DMS53 (cell line): ENCODE data around the gene OLA1.

ENCODE experiments used
- DNase-seq: peaks from one replicate; lab custom pipeline; 2025; lab: John Stamatoyannopoulos, UW

OLA1 gene

DNA sequence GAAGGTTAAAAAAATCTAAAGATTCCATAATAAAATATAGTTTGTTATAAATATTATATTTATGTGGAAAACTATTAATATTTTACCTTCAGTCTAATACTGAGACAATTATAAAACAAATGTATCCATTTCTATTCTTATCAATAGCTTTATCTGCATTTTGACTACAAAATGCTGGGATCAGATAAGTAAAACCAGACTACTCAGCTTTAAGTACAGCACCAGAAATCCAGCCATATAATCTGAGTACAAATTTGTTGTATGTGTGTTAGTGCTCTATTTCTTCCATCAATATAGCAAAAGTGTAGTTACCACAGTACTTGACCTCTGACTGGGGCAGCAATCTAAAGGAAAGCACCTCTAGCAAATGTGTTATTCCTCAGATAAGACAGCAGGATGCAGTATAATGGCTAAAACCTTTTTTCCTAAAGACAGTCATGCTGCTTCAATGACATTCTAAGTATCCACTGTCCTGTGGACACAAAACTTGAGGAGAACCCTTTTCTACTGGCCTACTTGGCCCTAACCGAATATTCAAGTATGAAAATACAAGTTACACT is 68.1 kb downstream of the OLA1 start:
- peak; percentile 45 for DNase-seq

DNA sequence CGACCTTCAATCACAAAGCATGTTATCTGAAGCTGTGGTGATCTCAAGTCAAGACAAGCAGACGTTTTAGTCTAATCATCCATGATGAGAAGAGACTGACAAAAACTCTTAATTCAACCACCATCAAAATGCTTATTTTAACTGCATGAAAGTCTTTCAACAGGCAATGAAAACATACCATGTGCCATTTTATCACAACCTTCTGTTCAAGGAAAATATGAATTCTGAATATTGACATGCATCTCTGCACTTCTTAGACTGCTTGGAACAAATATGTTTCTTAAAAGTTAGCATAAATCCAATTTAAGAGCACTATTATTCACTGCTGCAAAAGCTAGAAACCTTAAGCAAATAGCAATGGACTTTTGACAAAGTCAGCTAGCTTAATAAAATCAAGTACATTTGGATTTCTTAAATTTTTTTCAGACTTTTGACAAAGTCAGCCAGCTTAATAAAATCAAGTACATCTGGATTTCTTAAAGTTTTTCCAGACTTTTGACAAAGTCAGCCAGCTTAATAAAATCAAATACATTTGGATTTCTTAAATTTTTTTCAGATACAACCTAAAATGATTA is 70.9 kb downstream of the OLA1 start:
- DNase-seq = no peak

DNA sequence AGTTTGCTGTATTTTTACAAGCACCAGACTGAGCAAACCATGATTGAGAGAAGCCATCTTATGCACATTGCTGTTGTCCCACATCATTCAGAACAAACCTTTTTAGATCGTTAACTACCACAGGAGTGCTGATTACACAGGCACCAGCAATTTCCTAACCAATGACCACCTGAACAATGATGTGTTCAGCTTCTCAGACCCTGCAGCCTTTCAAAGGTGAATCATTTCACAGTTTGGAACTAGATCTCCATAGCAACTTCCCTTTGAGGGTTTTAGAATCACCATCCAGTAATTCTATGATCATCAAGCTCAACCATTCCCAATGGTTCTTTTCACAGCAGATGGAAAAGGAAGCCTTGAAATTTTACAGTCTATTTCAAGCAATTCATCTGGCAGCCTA is 71.4 kb downstream of the OLA1 start:
- peak; percentile 23 for DNase-seq

GRCh38 chr2:174174741-174175140 is 73.6 kb downstream of the OLA1 start:
- DNase-seq = peak; percentile 46

GRCh38 chr2:174172802-174173355 is 75.5 kb downstream of the OLA1 start:
- DNase-seq = no peak

DNA sequence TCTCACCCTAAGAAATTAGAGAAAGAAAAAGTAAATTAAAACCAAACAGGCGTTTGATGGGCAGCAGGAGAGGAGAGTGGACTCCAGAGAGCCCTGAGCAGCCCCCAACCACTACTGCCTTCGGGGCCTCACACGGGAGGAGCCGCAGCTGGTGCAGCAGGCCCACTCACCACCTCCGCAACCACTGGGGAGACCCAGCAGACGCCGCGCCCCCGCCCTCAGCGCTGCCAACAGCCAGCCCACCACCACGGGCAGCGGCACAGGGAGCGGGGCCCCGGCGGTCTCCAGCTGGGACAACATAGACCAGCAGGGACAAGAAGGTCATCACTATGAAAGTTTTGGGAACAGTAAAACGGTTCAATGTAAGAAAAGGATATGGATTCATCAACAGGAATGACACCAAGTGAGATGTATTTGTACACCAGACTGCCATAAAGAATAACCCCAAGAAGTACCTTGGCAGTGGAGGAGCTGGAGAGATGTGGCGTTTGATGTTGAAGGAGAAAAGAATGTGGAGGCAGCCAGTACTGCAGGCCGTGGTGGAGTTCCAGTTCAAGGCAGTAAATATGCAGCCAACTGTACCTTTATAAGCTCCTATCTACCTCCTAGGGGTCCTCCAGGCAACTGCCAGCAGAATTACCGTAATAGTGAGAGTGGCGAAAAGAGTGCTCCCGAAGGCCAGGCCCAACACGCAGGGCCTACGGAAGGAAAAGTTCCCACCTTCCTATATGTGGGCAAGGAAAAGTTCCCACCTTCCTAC is 76.5 kb downstream of the OLA1 start:
- no peak for DNase-seq

- DNase-seq = peak; percentile 12
These were observed 79.0 kb downstream of the OLA1 start for GRCh38 chr2:174169372-174169771.

GRCh38 chr2:174166261-174166660 is 82.1 kb downstream of the OLA1 start:
- peak; percentile 11 for DNase-seq

- no peak for DNase-seq
These were observed 86.8 kb downstream of the OLA1 start for GRCh38 chr2:174161490-174161889.

- peak; percentile 83 for DNase-seq
These were observed 90.3 kb downstream of the OLA1 start for GRCh38 chr2:174158003-174158402.

DNA sequence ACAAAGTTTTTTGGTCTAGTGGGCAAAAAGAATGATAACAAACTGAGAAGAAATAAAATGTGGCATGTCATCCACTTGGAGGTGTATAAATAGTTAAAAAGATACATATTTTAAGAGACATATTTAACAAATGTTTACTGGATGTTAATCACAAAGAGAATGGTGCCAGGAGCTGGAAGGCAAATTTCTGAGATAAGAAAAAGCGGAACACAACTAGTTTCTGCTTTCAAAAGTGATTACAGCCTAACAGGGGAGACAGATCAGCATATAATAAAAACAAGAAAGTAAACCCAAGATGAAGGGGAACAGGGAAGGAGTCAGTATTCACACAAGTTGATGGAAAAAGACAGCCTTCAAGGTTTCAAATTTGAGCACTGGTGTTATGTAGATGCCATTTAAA is 91.3 kb downstream of the OLA1 start:
- no peak for DNase-seq

- DNase-seq = no peak
These were observed 94.3 kb downstream of the OLA1 start for GRCh38 chr2:174153757-174154680.

DNA sequence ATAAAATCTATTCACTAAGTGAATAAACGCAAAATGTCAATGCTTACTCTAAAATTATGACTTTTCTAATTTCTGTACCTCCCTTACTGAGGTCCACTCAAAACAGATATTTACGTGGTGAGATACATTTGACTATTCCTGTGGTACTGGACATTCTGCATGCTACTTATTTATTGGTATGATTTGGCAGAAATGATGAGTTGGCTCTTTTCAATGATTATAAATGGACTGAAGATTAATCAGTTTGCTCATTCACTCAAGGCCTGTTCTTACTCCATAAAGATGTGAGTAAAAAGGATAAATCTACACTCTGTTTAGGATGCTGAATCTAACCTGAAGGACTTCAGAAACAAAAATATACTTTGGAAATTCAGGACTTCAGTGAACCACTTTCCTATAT is 98.8 kb downstream of the OLA1 start:
- DNase-seq = no peak

GRCh38 chr2:174148833-174149232 is 99.5 kb downstream of the OLA1 start:
- no peak for DNase-seq

- DNase-seq = peak; percentile 41
These were observed 102.5 kb downstream of the OLA1 start for GRCh38 chr2:174145827-174146226.

DNA sequence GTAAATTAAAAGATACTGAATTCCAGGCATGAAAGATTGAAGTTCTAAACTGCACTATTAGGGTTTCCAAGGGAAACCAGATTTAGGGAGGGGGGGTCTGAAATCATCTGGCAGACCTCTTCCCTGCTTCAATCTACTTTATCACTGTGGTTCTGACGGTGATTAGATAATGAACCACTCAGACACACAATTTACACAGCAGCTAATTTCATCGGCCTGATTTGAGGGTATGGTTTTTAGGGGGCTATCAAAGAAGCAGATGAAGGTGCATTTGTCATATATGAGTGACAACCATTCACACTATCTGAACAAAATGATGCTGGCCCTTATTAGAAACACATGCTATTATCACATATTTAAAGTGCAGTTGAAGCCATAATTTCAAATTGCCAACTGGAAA is 106.0 kb downstream of the OLA1 start:
- DNase-seq = no peak

- DNase-seq = peak; percentile 45
These were observed 110.2 kb downstream of the OLA1 start for GRCh38 chr2:174138161-174138560.

DNA sequence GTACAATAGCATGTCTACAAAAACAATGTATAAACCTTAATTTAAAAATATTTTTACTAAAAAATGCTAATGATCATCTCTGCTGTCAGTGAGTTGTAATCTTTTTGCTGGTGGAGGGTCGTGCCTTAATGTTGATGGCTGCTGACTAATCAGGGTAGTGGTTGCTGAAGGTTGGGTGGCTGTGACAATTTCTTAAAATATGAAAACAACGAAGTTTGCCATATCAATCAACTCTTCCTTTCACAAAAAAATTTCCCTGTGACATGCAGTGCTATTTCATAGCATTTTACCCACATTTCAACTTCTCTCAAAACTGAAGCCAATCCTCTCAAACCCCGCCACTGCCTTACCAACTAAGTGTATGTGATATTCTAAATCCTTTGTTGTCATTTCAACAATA is 112.4 kb downstream of the OLA1 start:
- DNase-seq = no peak

- no peak for DNase-seq
These were observed 123.2 kb downstream of the OLA1 start for GRCh38 chr2:174125090-174125489.

DNA sequence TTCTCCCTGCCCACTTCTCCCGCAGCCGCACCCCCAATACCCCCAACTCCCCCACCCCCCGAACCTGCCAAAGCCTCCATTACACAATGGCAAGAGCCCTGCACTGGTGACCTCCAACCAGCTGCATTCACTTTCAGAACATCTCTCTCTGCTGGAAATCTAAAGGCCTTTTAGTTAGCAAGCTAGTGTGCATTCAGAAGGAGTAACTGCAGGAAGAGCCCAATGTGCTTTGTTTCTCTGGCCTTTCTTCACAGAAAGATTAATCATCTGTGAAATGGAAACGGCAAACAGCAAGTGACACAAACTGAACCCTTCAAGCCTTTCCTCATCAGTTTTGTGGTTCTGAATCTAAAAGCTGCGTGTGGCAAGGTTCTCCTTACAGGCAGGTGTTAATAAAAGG is 124.2 kb downstream of the OLA1 start:
- DNase-seq = no peak

DNA sequence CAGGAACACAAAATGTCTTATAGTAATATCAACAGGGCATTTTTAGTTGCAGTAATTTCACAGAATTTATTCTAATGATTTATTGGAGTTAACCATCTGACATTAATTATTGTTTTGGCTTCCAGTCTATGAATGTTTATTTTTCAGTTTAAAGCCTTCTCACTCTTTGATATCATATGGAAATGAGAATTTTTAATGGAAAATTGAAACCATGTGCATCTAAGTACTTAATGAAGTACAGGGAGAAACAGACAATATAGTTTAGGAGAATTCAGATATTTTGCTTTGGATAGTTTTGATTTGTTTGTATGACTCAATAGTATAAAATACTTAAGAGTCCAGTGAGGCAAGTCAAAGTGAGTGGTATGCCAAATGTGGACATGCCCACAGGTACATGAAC is 126.1 kb downstream of the OLA1 start:
- DNase-seq = no peak

- no peak for DNase-seq
These were observed 126.7 kb downstream of the OLA1 start for GRCh38 chr2:174121612-174122011.
